ENCODE measurements around the gene IL17B.
"Not testable (repeated sequence)": the region's sequence is repeated elsewhere in the genome, so short reads cannot be mapped to it uniquely, and the experiment has no call there.

The IL17B gene

GRCh38 chr5:149400304-149400703, 21.2 kb upstream of the IL17B start:
- DNase-seq (ENCODE audit: low read depth), result no peak

DNA sequence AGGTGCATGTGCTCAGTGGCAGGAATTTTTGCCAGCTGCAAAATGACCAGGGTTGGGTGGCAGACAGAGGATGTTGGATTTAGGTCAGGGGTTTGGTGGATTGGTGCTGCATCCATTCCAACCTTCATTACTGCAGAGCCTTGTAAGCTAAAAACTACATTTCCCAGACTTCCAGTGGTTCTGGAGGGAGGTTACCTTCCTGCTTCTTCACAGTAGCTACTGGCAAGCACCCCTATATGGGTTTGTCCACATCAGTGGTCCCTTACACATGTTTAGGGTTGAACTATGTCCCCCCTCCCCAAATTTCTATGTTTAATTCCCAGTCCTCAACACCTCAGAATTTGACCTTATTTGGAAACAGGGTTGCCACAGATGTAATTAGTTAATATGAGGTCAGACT, 20.7 kb upstream of the IL17B start:
- no peak for DNase-seq (ENCODE audit: low read depth)

DNA sequence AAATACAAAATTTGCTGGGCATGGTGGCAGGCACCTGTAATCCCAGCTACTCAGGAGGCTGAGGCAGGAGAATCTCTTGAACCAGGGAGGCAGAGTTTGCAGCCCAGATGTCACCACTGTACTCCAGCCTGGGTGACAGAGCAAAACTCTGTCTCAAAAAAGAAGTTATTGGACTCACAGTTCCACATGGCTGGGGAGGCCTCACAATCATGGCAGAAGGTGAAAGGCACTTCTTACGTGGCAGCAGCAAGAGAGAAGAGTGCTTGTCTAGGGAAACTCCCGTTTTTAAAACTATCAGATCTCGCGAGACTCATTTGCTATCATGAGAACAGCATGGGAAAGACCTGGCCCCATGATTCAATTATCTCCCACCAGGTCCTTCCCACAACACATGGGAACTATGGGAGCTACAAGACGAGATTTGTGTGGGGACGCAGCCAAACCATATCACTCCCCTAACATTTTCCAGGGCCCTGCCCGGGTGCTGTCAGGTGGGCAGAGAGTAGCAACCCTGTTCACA, 19.7 kb upstream of the IL17B start:
- DNase-seq (ENCODE audit: low read depth), result not testable (repeated sequence)

GRCh38 chr5:149397530-149397929, 18.4 kb upstream of the IL17B start:
- no peak for DNase-seq (ENCODE audit: low read depth)

DNA sequence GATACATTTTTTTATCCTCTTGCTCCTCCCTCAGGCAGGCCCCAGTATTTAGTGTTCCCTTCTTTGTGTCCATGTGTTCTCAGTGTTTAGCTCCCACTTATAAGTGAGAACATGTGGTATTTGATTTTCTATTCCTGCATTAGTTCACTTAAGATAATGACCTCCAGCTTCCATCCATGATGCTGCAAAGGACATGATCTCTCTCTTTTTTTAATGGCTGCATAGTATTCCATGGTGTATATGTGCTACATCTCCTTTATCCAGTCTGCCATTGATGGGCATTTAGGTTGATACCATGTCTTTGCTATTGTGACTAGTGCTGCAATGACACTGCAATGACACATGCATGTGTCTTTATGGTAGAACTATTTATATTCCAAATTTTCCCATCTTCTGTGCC, 15.9 kb upstream of the IL17B start:
- DNase-seq (ENCODE audit: low read depth), result not testable (repeated sequence)

- DNase-seq (ENCODE audit: low read depth), result no peak
These were observed 13.6 kb upstream of the IL17B start for GRCh38 chr5:149392718-149393117.

- no peak for DNase-seq (ENCODE audit: low read depth)
These were observed 12.4 kb upstream of the IL17B start for GRCh38 chr5:149391524-149391923.

DNA sequence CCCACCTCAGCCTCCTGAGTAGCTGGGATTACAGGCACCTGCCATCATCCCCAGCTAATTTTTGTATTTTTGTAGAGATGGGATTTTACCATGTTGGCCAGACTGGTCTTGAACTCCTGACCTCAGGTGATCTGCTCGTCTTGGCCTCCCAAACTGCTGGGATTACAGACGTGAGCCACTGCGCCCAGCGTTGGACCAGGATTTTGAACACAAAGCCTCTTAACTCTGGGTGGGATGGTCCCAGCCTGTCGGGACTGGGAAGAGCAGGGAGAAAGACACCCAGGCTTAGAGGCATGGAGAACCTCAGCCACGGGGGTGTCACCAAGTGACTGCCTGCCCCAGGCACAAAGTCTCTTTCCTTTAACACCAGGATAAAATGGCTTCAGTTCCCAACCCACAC, 12.0 kb upstream of the IL17B start:
- DNase-seq (ENCODE audit: low read depth), result not testable (repeated sequence)

GRCh38 chr5:149389552-149390495, 10.7 kb upstream of the IL17B start:
- DNase-seq (ENCODE audit: low read depth), result no peak

DNA sequence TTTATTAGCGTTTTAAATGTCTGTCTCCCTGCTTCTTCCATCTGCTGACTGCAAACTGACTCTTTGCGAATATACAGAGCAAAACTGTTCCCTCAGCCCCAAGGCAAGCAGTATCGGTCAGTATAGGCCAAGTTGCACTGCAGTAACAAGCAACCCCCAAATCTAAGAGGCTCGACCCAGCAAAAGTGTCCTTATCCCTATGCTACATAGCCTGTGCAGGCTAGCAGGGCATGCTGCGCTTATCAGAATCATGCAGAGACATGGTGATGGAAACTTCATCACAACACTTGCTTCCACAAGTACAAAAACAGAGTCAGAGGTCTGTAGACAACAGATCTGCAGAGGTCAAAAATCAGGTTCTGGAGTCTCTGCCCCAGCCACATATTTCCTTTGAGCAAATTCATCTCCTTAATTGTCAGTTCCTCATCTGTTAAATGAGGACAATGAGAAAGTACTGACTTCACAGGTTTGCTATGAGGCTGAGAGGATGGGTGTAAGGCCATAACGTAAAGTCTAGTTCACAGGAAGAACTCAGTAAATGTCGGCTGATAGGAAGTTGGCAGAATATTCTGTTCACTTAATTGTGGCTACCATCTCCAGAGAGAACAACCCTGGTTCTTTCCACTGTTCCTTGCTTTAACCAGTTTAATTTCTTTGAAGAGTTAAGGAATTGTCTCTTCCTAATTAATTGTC, 9.6 kb upstream of the IL17B start:
- no peak for DNase-seq (ENCODE audit: low read depth)

GRCh38 chr5:149387982-149388381, 8.9 kb upstream of the IL17B start:
- no peak for DNase-seq (ENCODE audit: low read depth)

DNA sequence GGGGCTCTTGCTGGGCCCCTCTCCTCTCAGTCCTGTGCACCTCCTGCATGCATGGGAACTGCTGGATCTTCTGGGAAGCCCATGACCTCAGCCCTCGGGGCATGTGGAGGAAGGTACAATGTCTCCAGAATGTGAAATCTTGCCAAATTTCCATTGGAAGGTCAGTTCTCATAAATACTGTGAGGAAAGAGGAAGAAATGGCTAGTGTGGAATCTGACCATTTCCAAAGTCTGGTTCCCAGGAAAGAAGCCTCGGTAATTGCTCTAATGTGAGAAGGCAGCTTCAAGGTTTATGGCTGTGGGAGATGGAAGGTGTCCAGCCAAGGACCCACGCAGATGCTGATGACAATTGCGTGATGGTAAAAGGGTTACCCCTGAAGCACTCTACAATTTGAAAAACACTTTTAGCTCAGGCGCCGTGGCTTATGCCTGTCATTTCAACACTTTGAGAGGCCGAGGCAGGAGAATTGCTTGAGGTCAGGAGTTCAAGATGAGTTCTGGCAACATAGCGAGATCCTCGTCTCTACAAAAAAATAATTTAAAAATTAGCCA, 8.1 kb upstream of the IL17B start:
- no peak for DNase-seq (ENCODE audit: low read depth)

DNA sequence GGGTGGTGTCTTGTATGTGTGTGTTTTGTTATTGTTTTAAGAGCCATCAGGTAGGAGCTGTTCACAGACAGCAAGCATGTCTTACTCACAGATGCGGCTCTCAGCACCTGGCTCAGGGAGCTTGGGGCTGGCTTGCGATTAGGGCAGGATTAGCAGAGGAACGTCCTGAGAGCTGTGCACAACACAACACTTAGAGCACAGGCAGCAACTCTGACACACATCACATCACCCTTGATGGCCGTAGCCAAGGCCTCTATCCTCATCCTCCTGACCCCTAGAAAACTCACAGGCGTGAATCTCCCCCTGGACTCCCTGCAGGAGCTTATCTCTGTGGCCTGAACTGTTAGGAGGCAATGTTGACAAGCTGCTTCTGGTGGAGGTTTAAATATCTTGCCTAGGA, 7.1 kb upstream of the IL17B start:
- DNase-seq (ENCODE audit: low read depth), result no peak

- DNase-seq (ENCODE audit: low read depth), result no peak
These were observed 4.3 kb upstream of the IL17B start for GRCh38 chr5:149383399-149383798.

GRCh38 chr5:149382517-149383220, 3.6 kb upstream of the IL17B start:
- no peak for DNase-seq (ENCODE audit: low read depth)

DNA sequence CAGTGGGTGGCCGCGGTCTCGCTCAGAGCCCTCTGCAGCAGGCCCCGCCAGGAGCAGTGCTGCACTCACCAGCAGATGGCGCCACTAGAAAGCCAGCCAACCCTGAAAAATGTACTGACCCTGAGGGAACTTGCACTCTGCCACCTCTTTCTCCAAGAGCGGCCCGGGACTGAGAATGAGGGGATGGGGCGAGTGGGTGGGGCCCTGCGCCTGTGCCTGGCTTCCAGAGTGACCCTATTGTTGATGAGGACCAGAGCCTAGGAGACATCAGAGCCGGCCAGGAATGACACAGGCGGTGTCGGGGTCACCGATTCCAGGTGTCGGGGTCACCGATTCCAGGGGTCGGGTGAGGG, 2.9 kb upstream of the IL17B start:
- DNase-seq (ENCODE audit: low read depth), result peak; percentile 59

GRCh38 chr5:149381261-149381985, 2.3 kb upstream of the IL17B start:
- no peak for DNase-seq (ENCODE audit: low read depth)

DNA sequence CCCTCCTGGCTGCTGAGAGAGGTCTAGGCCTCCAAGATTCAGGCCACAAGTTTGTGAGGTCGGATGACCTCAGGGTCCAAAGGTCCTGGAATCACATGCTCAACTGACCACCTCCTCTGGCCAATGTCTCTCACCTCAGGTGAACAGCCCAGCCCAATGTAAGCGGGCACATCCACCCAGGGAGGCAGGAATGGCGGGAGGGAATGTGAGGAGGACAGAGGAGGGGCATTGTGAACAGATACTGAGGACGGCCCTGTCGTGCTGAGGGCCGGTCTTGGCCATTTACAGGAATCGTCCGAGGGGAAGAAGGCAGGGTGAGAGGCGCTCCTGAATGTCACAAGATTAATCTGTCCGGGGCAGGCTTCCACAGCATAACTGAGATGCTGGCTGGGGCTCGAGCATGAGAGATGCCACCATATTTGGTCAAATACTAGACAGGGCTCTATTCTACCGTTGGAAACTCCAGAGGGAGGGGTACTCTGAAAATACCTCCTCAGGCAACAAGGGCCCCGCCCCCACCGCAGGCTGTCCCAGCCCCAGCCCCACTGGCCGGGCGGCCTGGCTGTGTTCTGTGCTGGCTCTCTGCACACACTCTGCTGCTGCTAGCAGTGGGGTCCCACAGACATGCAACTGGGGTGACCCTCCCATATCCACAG, 1.5 kb upstream of the IL17B start:
- no peak for DNase-seq (ENCODE audit: low read depth)

DNA sequence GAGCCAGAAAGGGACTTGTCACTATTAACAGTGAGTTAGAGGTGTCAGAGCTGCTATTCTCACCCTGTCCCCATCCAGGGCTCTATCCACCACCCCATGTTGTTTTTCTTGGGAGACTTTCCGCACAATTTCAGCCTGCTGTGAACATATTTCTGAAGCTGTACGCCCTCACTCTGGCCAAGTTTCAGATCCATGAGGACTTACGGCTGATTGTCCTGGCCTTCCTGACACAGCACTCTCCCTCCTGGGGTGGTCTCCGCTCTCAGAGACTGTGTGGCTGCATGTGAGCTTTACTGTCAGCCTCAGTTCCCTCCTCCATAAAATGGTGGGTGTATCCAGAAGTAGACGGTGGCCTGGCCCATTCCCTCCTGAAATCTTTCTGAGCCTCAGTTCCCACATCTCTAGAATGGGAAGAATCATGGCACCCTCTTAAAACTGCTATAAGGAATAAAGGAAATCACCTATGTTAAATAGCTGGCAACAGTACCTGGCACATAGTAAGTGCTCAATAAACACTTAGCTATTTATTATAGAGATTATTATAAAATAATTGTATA, 804 bp upstream of the IL17B start:
- DNase-seq (ENCODE audit: low read depth), result no peak

DNA sequence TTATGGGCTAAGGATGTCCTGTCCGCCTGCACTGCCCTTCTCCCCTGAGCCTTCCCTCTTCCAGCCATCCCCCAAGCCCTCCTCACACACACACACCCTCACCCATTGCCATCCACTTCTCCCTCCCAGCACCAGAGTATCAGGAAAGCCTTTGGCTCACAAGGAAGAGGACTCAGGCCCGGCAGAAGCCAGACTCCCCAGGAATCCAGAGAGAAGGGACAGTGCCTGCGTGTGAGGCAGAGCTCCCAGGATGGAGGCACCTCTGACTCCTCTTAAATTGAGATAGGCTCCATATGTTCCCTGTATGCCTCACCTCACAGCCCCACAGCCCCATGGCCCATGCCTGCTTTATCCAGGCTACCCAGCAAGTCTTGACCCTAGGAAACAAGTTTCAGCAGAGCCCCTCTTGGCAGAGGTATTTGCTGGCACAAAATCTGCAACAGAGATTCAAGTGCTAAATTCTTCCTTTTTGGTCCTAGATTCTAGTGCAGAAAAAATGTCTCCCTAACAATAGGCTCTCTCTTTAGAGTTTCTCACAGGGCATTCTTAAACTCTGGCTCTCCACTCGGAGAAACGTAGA, 761 bp downstream of the IL17B start:
- DNase-seq (ENCODE audit: low read depth), result no peak
